Measurements from ENCODE around the gene TM6SF1. TPM values are rescaled to one million over a fixed set of nuclear protein-coding genes. Genes with fewer than 3 reads are reported as not detected.
"Not testable (repeated sequence)": the region's sequence is repeated elsewhere in the genome, so short reads cannot be mapped to it uniquely, and the experiment has no call there.

TM6SF1 gene
- total RNA-seq, 1 donor from 2014 or later = 2.6 TPM

- no peak for TF ChIP-seq CTCF (IDR thresholded peaks at IDR 0.05; ENCODE audit: insufficient read depth, low read length, severe bottlenecking)
- H3K4me3 ChIP-seq (ENCODE audit: low read depth, low read length) = no peak overlapping the region
- FAIRE-seq = no peak
- no peaks in the 10 kb centered on the region for H3K36me3 ChIP-seq (ENCODE audit: control insufficient read depth, insufficient read depth, low read length)
- H3K27me3 ChIP-seq (ENCODE audit: control insufficient read depth, insufficient read depth, low read length) = no peaks in the 10 kb centered on the region
- DNase-seq (ENCODE audit: low read depth) = no peak
Measured at GRCh38 chr15:83068054-83068453, 39.4 kb upstream of the TM6SF1 start.

GRCh38 chr15:83069211-83069642, 38.2 kb upstream of the TM6SF1 start:
- not testable (repeated sequence) for H3K27me3 ChIP-seq (ENCODE audit: control insufficient read depth, insufficient read depth, low read length); H3K4me3 ChIP-seq (ENCODE audit: low read depth, low read length); H3K36me3 ChIP-seq (ENCODE audit: control insufficient read depth, insufficient read depth, low read length); DNase-seq (ENCODE audit: low read depth); FAIRE-seq

- DNase-seq (ENCODE audit: low read depth) = no peak
- no peaks in the 10 kb centered on the region for H3K36me3 ChIP-seq (ENCODE audit: control insufficient read depth, insufficient read depth, low read length)
- no peaks in the 10 kb centered on the region for H3K27me3 ChIP-seq (ENCODE audit: control insufficient read depth, insufficient read depth, low read length)
- TF ChIP-seq CTCF (IDR thresholded peaks at IDR 0.05; ENCODE audit: insufficient read depth, low read length, severe bottlenecking) = no peak
- FAIRE-seq = no peak
- H3K4me3 ChIP-seq (ENCODE audit: low read depth, low read length) = no peak overlapping the region
Measured at GRCh38 chr15:83077491-83078230, 29.8 kb upstream of the TM6SF1 start.

DNA sequence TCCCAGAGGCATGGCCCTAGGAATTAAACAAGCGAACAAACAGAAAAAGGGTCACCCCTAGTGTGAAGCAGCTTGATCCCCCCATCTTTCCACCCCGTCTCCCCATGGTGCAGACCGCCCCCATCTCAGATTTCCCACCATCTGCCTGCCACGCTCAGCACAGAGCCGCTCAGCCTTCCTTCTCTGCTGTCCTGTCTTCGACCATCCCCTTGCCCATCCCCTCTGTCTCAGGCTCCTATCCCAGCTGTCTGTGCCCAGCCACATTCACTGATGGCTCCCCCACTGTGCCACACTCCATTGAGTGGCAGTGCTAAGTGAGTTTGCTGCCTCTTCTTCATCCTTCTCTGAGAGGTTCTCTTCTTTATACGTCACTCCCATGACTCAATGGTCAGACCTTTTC, 28.7 kb upstream of the TM6SF1 start:
- DNase-seq (ENCODE audit: low read depth) (no peak), FAIRE-seq (no peak)
- no peaks in the 10 kb centered on the region for H3K27me3 ChIP-seq (ENCODE audit: control insufficient read depth, insufficient read depth, low read length)
- no peak overlapping the region for H3K4me3 ChIP-seq (ENCODE audit: low read depth, low read length)
- H3K36me3 ChIP-seq (ENCODE audit: control insufficient read depth, insufficient read depth, low read length) = no peaks in the 10 kb centered on the region
- TF ChIP-seq CTCF (IDR thresholded peaks at IDR 0.05; ENCODE audit: insufficient read depth, low read length, severe bottlenecking) = no peak

- no peaks in the 10 kb centered on the region for H3K36me3 ChIP-seq (ENCODE audit: control insufficient read depth, insufficient read depth, low read length)
- no peak for TF ChIP-seq CTCF (IDR thresholded peaks at IDR 0.05; ENCODE audit: insufficient read depth, low read length, severe bottlenecking)
- H3K27me3 ChIP-seq (ENCODE audit: control insufficient read depth, insufficient read depth, low read length) = no peaks in the 10 kb centered on the region
- no peak for FAIRE-seq
- no peak overlapping the region for H3K4me3 ChIP-seq (ENCODE audit: low read depth, low read length)
- DNase-seq (ENCODE audit: low read depth) = no peak
Measured at GRCh38 chr15:83081256-83082014, 26.0 kb upstream of the TM6SF1 start.

- H3K36me3 ChIP-seq (ENCODE audit: control insufficient read depth, insufficient read depth, low read length) = no peaks in the 10 kb centered on the region
- no peak overlapping the region for H3K4me3 ChIP-seq (ENCODE audit: low read depth, low read length)
- no peak for FAIRE-seq
- TF ChIP-seq CTCF (IDR thresholded peaks at IDR 0.05; ENCODE audit: insufficient read depth, low read length, severe bottlenecking) = no peak
- no peaks in the 10 kb centered on the region for H3K27me3 ChIP-seq (ENCODE audit: control insufficient read depth, insufficient read depth, low read length)
- DNase-seq (ENCODE audit: low read depth) = no peak
Measured at GRCh38 chr15:83082730-83083386, 24.6 kb upstream of the TM6SF1 start.

DNA sequence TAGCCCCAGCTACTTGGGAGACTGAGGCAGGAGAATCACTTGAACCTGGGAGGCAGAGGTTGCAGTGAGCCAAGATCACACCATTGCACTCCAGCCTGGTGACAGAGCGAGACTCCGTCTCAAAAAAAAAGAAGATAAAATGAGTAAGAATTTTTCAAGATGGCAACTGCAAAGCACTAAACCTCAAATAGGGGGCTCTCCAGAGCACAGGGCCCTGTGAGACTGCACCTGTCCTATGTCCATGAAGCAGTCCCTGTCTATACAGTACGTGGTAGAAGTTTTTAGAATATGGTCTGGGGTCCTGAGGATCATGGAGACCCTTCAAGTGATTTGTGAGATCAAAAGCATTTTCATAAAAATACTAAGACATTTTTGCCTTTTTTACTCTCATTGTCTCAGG, 22.0 kb upstream of the TM6SF1 start:
- FAIRE-seq; H3K36me3 ChIP-seq (ENCODE audit: control insufficient read depth, insufficient read depth, low read length); H3K27me3 ChIP-seq (ENCODE audit: control insufficient read depth, insufficient read depth, low read length); DNase-seq (ENCODE audit: low read depth); H3K4me3 ChIP-seq (ENCODE audit: low read depth, low read length): not testable (repeated sequence)

DNA sequence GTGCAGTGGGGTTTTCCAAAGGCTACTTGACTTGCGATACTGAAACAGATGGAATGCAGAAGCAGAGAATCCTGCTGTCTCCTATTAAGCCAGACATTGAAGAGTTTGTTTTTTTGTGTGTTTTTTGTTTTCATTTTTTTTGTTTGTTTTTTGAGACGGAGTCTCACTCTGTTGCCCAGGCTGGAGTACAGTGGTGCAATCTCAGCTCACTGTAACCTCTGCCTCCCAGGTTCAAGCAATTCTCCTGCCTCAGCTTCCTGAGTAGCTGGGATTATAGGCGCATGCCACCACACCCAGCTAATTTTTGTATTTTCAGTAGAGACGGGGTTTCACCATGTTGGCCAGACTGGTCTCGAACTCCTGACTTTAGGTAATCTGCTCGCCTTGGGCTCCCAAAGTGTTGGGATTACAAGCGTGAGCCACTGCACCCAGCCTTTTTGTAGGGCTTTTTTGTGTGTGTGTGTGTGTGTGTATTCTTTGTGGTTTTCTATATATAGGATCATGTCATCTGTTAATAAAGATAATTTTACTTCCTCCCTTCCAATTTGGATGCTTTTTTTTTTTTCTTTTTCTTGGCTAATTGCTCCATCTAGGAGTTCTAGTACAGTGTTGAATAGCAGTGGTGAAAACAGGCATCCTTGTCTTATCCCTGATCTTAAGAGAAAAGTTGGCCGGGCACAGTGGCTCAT, 21.4 kb upstream of the TM6SF1 start:
- H3K27me3 ChIP-seq (ENCODE audit: control insufficient read depth, insufficient read depth, low read length); H3K36me3 ChIP-seq (ENCODE audit: control insufficient read depth, insufficient read depth, low read length); FAIRE-seq; DNase-seq (ENCODE audit: low read depth); H3K4me3 ChIP-seq (ENCODE audit: low read depth, low read length): not testable (repeated sequence)

All from bronchial epithelial cell (primary cell).